AG04449 (cell line): ENCODE data around the gene UBE2M.
"Not testable (repeated sequence)": the region's sequence is repeated elsewhere in the genome, so short reads cannot be mapped to it uniquely, and the experiment has no call there.

Source experiments
- CTCF ChIA-PET: fragments of 350-600 bp; formaldehyde crosslinking; extraction: SDS; loops from one replicate; lab custom pipeline; 2021; ENCODE audit warnings: antibody characterized with exemption; lab: Yijun Ruan, JAX
- POLR2A ChIA-PET: fragments of 400-600, 350-600 bp; formaldehyde crosslinking; extraction: SDS; loops from one replicate; lab custom pipeline; 2020; ENCODE audit warnings: antibody characterized with exemption, inconsistent platforms; lab: Yijun Ruan, JAX
- DNase-seq: peaks from one replicate; pipeline ENCODE4 v3.0.0-alpha.2; 2010; ENCODE audit warnings: low read depth, low spot score
- H3K4me3 ChIP-seq: 2 replicates; pipeline ENCODE4 v1.5.1; 2011; ENCODE audit warnings: low read depth, mild to moderate bottlenecking, control low read depth, low read length
- TF ChIP-seq, protein P1 (sequence below): IDR thresholded peaks from one replicate; pipeline ENCODE4 v1.5.1; 2011; ENCODE audit warnings: mild to moderate bottlenecking, moderate library complexity, low read length, control low read depth, inconsistent platforms; ENCODE audit not compliant: insufficient read depth; ENCODE audit errors: missing control alignments

The UBE2M gene

GRCh38 chr19:58547323-58548312 lies 10.8 kb downstream of the UBE2M start:
- TF ChIP-seq, protein P1, sequence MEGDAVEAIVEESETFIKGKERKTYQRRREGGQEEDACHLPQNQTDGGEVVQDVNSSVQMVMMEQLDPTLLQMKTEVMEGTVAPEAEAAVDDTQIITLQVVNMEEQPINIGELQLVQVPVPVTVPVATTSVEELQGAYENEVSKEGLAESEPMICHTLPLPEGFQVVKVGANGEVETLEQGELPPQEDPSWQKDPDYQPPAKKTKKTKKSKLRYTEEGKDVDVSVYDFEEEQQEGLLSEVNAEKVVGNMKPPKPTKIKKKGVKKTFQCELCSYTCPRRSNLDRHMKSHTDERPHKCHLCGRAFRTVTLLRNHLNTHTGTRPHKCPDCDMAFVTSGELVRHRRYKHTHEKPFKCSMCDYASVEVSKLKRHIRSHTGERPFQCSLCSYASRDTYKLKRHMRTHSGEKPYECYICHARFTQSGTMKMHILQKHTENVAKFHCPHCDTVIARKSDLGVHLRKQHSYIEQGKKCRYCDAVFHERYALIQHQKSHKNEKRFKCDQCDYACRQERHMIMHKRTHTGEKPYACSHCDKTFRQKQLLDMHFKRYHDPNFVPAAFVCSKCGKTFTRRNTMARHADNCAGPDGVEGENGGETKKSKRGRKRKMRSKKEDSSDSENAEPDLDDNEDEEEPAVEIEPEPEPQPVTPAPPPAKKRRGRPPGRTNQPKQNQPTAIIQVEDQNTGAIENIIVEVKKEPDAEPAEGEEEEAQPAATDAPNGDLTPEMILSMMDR, result no peak
- H3K4me3 ChIP-seq, result peak overlapping the region; percentile 84; the same call in 1 of the 2 replicates
- DNase-seq, result no peak
- ChIA-PET CTCF (interaction anchor here (0.7 to 1.0 kb wide), 3 partner anchors 14 to 28 kb away, joined by 3 read pairs; partner anchors contain the start of gene ZBTB45), POLR2A (interaction anchor here (1.0 to 1.5 kb wide), 2 partner anchors 10 to 28 kb away, joined by 3 to 5 read pairs; partner anchors contain the start of gene ZBTB45)

GRCh38 chr19:58546019-58546530 lies 12.3 kb downstream of the UBE2M start:
- no peak for DNase-seq
- CTCF ChIA-PET, result interaction anchor here (3.1 to 3.8 kb wide), 2 partner anchors 8 to 27 kb away, joined by 22 to 42 read pairs; partner anchors contain the start of genes CHMP2A and ZBTB45
- POLR2A ChIA-PET, result interaction anchor here (1.3 to 3.9 kb wide), 2 partner anchors 8 to 11 kb away, joined by 5 to 81 read pairs; partner anchors contain the start of genes CHMP2A and UBE2M
- TF ChIP-seq, protein P1, result no peak
- peak overlapping the region; percentile 84 for H3K4me3 ChIP-seq

- DNase-seq, result no peak
- peak overlapping the region; percentile 84 for H3K4me3 ChIP-seq
- CTCF ChIA-PET, result interaction anchor here (3.1 to 3.8 kb wide), 2 partner anchors 9 to 26 kb away, joined by 22 to 42 read pairs; partner anchors contain the start of genes CHMP2A and ZBTB45
- TF ChIP-seq, protein P1, result no peak
- POLR2A ChIA-PET, result interaction anchor here (0.9 to 3.9 kb wide), 4 partner anchors 9 to 26 kb away, joined by 4 to 81 read pairs (median 21); partner anchors contain the start of genes CHMP2A, UBE2M and ZBTB45
These were observed 13.0 kb downstream of the UBE2M start for GRCh38 chr19:58545286-58546018.

DNA sequence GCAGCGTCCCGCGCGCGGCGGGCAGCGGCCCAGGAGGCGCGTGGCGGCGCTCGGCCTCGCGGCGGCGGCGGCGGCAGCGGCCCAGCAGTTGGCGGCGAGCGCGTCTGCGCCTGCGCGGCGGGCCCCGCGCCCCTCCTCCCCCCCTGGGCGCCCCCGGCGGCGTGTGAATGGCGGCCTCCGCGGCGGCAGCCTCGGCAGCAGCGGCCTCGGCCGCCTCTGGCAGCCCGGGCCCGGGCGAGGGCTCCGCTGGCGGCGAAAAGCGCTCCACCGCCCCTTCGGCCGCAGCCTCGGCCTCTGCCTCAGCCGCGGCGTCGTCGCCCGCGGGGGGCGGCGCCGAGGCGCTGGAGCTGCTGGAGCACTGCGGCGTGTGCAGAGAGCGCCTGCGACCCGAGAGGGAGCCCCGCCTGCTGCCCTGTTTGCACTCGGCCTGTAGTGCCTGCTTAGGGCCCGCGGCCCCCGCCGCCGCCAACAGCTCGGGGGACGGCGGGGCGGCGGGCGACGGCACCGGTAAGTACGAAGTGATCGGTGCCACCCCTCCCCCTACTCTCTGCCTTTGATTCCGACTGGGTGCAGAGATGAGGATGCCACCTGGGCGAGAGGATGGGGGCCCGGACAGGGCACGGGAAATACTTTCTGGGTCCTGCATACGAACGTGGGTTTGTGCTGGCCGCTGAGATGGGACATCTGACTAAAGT lies 13.7 kb downstream of the UBE2M start:
- peak overlapping the region; percentile 84 for H3K4me3 ChIP-seq
- DNase-seq, result no peak
- ChIA-PET POLR2A (interaction anchor here (0.9 to 3.9 kb wide), 8 partner anchors 9 to 28 kb away, joined by 3 to 81 read pairs (median 4); partner anchors contain the start of genes CHMP2A, UBE2M and ZBTB45), CTCF (interaction anchor here (3.1 to 3.8 kb wide), 2 partner anchors 10 to 25 kb away, joined by 22 to 42 read pairs; partner anchors contain the start of genes CHMP2A and ZBTB45)
- TF ChIP-seq, protein P1, result no peak

GRCh38 chr19:58543826-58544590 lies 14.4 kb downstream of the UBE2M start, which contains the start of gene TRIM28:
Gene TRIM28, plus strand, starts transcription at chr19:58544064. Its CDS starts 694 bp downstream, at chr19:58544758.
- TF ChIP-seq, protein P1, result no peak
- H3K4me3 ChIP-seq, result peak within 1 kb of the TSS; percentile 84
- peak; percentile 95 for DNase-seq
- ChIA-PET POLR2A (interaction anchor here (0.9 to 3.9 kb wide), 10 partner anchors 10 to 45 kb away, joined by 3 to 81 read pairs (median 4); partner anchors contain the start of genes CHMP2A, UBE2M and ZBTB45), CTCF (interaction anchor here (0.9 to 3.8 kb wide), 5 partner anchors 8 to 30 kb away, joined by 3 to 42 read pairs (median 8); partner anchors contain the start of genes CHMP2A and ZBTB45)

GRCh38 chr19:58542641-58543372 lies 15.6 kb downstream of the UBE2M start:
- CTCF ChIA-PET, result interaction anchor here (1.3 to 3.8 kb wide), 4 partner anchors 12 to 29 kb away, joined by 3 to 42 read pairs (median 15); partner anchors contain the start of genes CHMP2A and ZBTB45
- POLR2A ChIA-PET, result interaction anchor here (1.1 to 3.9 kb wide), 4 partner anchors 11 to 23 kb away, joined by 4 to 81 read pairs (median 22); partner anchors contain the start of genes CHMP2A, UBE2M and ZBTB45
- not testable (repeated sequence) for DNase-seq
- peak overlapping the region; percentile 47; the same call in 1 of the 2 replicates for H3K4me3 ChIP-seq

DNA sequence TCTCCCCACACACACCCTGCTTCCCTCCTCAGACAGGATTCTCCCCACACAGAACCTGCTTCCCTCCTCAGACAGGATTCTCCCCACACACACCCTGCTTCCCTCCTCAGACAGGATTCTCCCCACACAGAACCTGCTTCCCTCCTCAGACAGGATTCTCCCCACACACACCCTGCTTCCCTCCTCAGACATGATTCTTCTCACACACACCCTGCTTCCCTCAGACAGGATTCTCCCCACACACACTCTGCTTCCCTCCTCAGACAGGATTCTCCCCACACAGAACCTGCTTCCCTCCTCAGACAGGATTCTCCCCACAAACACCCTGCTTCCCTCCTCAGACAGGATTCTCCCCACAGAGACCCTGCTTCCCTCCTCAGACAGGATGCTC lies 19.2 kb downstream of the UBE2M start:
- H3K4me3 ChIP-seq, POLR2A ChIA-PET, DNase-seq, CTCF ChIA-PET: not testable (repeated sequence)
